BJ (cell line): ENCODE results near the gene ALDH18A1. TPM values are rescaled to one million over a fixed set of nuclear protein-coding genes. Genes with fewer than 3 reads are reported as not detected.

Source experiments
- CTCF ChIA-PET: fragments of 350-600 bp; formaldehyde crosslinking; extraction: SDS; loops from one replicate; lab custom pipeline; 2021; ENCODE audit warnings: antibody characterized with exemption, inconsistent platforms; lab: Yijun Ruan, JAX
- POLR2A ChIA-PET: fragments of 300-600 bp; sonication (Branson Sonifier 250); formaldehyde crosslinking; extraction: SDS; loops from one replicate; lab custom pipeline; 2021; ENCODE audit warnings: antibody characterized with exemption; lab: Charles Lee
- DNase-seq: peaks from one replicate; pipeline ENCODE4 v3.0.0-alpha.2; 2011; ENCODE audit warnings: low read depth
- H3K27me3 ChIP-seq: 2 replicates; pipeline ENCODE4 v1.6.0; 2011; ENCODE audit warnings: low read length; ENCODE audit not compliant: control insufficient read depth, insufficient read depth
- H3K36me3 ChIP-seq: 2 replicates; pipeline ENCODE4 v1.5.1; 2011; ENCODE audit warnings: low read length; ENCODE audit not compliant: control insufficient read depth, insufficient read depth
- H3K4me3 ChIP-seq: 2 replicates; pipeline ENCODE4 v1.5.1; 2011; ENCODE audit warnings: low read depth, mild to moderate bottlenecking, control low read depth, low read length
- CTCF ChIP-seq: IDR thresholded peaks from 2 replicates; pipeline ENCODE4 v1.5.1; 2011; ENCODE audit warnings: low read depth, mild to moderate bottlenecking, control low read depth, inconsistent platforms, low read length, moderate library complexity; ENCODE audit not compliant: insufficient read depth
- polyA plus RNA-seq: library from polyadenylated mRNA; depleted of rRNA; stranded (reverse); fragments of >200 nt; gene quantifications from 2 replicates; pipeline ENCODE4 v1.2.3, GENCODE V29; 2011

ALDH18A1 gene
- polyA plus RNA-seq, 1 experiment: 109 TPM

DNA sequence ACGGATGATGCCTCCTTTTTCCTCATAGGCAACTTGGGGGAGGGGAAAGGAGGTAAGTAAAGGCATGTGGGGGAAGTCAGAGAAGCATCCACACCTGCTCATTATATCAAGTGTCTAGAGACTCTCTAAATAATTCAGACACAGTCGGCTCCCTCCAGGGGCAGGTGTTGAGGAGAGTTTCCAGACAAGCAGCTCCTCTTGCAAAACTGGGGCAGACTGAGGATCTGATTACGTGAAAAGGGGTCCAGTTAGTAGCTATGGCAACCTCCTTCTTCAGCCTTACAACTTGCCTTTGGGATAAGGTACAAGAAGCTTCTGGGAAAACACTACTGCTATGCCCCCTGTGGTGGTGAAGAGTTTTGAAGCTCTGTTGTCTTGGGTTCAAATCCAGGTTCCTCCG, 56.4 kb downstream of the ALDH18A1 start:
- no peaks in the 10 kb centered on the region; the same call in 1 of the 2 replicates for H3K27me3 ChIP-seq
- CTCF ChIA-PET: interaction anchor here (0.9 to 10.3 kb wide), 7 partner anchors 154 to 225 kb away, joined by 3 to 166 read pairs (median 12); no protein-coding TSS in a partner anchor
- POLR2A ChIA-PET: no interaction called here
- peaks cover 1% of the 10 kb centered on the region; the same call in 1 of the 2 replicates for H3K36me3 ChIP-seq
- TF ChIP-seq CTCF: no peak
- no peak overlapping the region for H3K4me3 ChIP-seq
- no peak for DNase-seq

- no peak for DNase-seq
- TF ChIP-seq CTCF: no peak
- Histone ChIP-seq H3K4me3 (no peak overlapping the region), H3K36me3 (no peaks in the 10 kb centered on the region), H3K27me3 (no peaks in the 10 kb centered on the region; the same call in 1 of the 2 replicates)
- POLR2A ChIA-PET: no interaction called here
- CTCF ChIA-PET: interaction anchor here (0.6 to 10.3 kb wide), 2 partner anchors 160 to 166 kb away, joined by 3 to 166 read pairs; no protein-coding TSS in a partner anchor
Measured at GRCh38 chr10:95597788-95598187, 58.7 kb downstream of the ALDH18A1 start.

GRCh38 chr10:95588025-95588424, 68.5 kb downstream of the ALDH18A1 start:
- CTCF ChIA-PET: no interaction called here
- H3K4me3 ChIP-seq: no peak overlapping the region
- H3K27me3 ChIP-seq: no peaks in the 10 kb centered on the region
- H3K36me3 ChIP-seq: no peaks in the 10 kb centered on the region
- no peak for DNase-seq
- POLR2A ChIA-PET: no interaction called here
- TF ChIP-seq CTCF: no peak

GRCh38 chr10:95579835-95580535, 76.5 kb downstream of the ALDH18A1 start:
- no peak for TF ChIP-seq CTCF
- Histone ChIP-seq H3K4me3 (no peak overlapping the region), H3K27me3 (peaks cover 2% of the 10 kb centered on the region; the same call in 1 of the 2 replicates), H3K36me3 (no peaks in the 10 kb centered on the region)
- ChIA-PET CTCF (no interaction called here), POLR2A (no interaction called here)
- no peak for DNase-seq

- CTCF ChIA-PET: no interaction called here
- Histone ChIP-seq H3K27me3 (peaks cover 2% of the 10 kb centered on the region; the same call in 1 of the 2 replicates), H3K36me3 (no peaks in the 10 kb centered on the region), H3K4me3 (no peak overlapping the region)
- POLR2A ChIA-PET: no interaction called here
- TF ChIP-seq CTCF: no peak
- no peak for DNase-seq
Measured at GRCh38 chr10:95579292-95579691, 77.2 kb downstream of the ALDH18A1 start.
